GM18505 (cell line): ENCODE measurements around the gene IFITM2.
A peak's percentile ranks its signal among the peaks of the same experiment; 100 is the strongest.
"Not testable (repeated sequence)": the region's sequence is repeated elsewhere in the genome, so short reads cannot be mapped to it uniquely, and the experiment has no call there.

Experiments
- ATAC-seq: cut with Tn5 transposase; IDR thresholded peaks from one replicate; pipeline ENCODE4 v1.9.1; 2021; ENCODE audit not compliant: unreplicated experiment
- POLR2A ChIP-seq: IDR thresholded peaks from 4 replicates; pipeline ENCODE4 v1.6.1; 2011; ENCODE audit warnings: borderline replicate concordance; ENCODE audit not compliant: insufficient read depth, insufficient read length; ENCODE audit errors: extremely low read depth

Gene IFITM2

DNA sequence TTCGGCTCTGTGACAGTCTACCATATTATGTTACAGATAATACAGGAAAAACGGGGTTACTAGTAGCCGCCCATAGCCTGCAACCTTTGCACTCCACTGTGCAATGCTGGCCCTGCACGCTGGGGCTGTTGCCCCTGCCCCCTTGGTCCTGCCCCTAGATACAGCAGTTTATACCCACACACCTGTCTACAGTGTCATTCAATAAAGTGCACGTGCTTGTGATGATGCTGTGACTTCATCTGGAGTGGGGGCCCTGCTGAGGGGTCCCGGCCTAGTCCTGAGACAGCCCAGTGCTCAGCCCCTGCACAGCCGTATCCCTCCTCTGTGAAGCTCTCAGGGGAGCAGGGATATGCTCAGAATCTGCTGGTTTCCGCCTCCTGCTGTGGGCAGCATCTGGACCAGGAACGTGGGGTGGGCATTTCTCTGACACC is 7.5 kb downstream of the IFITM2 start:
- ATAC-seq = no peak
- TF ChIP-seq POLR2A = no peak

DNA sequence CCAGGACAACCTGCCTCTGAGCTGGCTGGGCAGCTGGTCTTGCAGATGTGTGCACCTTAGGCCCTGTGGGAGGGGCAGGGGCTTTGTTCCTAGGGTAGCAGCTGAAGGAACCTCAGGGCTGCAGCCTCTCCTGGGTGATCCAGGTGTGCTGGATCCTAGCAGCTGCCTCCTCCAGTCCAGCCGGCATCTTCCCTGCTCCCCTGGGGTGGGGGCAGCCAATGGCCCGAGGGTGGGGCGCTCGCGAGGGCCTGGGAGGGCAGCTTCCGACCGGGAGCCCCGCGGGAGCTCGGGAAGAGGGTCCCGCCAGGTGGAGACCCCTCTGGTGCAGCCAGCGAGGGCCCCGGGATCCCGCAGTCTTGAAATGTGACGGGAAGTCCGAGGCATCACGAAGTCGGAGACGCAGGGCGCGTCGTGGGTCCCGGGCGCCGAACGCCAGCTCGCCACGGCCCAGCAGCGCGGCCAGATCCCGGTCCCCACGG is 7.9 kb downstream of the IFITM2 start:
- ATAC-seq = no peak
- no peak for TF ChIP-seq POLR2A

DNA sequence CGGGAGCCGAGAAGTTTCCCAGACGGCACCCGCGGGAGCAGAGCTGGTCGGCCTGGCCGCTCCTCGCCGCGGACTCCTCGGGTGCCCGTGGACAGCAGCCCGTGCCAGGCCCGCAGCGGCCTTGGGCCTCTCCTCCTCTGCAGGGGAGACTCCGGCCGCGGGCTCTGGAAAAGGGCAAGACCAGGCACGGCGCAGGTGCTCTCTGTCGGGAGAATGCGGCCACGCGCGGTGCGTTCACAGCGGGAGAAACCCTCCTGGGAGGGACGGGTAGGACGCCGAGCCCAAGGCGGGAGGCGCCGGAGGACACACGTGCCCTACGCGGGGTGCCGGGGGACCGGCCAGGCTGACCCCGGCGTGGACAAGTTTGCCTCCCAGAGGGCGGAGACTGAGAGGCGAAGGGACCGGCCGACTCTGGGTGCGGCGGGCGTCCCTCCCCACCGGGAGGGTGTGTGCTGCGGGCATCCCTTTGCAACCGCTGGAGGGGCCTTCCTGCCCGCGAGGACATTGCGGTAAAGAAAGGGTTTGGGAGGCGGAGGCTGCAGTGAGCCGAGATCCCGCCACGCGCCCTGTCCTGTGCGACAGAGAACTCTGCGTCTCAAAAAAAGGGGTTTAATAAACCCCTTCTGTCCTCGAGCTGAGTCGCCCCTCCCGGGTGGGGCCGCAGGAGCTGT is 8.6 kb downstream of the IFITM2 start:
- ATAC-seq = no peak
- no peak for TF ChIP-seq POLR2A

DNA sequence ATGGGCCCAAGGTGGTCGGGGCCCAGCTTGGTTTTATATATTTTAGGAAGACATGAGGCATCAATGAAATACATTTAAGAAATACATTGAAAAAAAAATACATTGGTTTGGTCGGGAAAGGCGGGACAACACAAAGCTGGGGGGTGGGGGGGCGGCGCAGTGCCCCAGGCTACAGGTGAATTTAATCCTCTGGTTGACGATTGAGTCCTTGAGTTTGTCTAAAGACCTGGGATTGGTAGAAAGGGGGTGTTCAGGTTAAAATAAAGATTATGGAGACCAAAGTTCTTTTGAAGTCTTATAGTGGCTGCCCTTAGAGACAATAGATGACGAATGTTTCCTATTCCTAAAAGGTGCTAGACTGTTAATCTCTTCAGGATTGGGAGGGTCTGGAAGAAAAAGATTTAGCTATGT is 9.3 kb downstream of the IFITM2 start:
- no peak for TF ChIP-seq POLR2A
- ATAC-seq = no peak

DNA sequence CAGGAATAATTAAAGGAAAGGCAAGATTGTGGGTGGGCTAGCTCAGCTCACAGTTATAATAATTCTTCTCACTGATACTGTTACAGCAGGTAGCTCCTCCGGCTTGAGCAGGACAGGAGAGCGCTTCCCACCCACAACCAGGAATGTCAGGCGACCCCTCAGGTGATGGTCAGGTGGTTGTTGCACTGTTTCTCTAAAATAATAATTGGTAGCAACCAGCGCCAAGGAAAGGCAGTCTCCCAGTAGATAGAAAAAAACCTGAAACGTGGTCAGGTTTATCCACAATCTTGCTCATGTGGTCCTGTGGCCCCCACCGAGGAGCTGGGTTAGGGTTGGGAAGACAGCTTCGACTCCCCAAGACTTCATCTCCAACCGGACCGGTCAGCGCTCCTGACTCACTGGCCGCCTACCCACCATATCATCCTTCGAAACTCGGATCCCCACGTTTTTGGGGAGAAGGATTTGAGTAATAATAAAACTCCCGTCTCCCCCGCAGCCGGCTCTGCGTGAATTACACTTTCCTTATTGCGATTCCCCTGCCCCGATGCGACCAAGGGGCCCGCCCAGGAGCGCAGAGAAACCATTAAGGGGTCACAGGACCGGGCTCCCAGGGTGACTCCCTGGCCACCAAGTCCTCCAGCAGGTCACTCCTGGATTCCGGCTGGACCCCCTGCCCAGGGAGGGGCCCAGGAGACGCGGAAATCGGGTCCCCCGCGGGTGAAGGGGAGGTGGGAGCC is 10.2 kb downstream of the IFITM2 start:
- peak; percentile 2 for ATAC-seq

DNA sequence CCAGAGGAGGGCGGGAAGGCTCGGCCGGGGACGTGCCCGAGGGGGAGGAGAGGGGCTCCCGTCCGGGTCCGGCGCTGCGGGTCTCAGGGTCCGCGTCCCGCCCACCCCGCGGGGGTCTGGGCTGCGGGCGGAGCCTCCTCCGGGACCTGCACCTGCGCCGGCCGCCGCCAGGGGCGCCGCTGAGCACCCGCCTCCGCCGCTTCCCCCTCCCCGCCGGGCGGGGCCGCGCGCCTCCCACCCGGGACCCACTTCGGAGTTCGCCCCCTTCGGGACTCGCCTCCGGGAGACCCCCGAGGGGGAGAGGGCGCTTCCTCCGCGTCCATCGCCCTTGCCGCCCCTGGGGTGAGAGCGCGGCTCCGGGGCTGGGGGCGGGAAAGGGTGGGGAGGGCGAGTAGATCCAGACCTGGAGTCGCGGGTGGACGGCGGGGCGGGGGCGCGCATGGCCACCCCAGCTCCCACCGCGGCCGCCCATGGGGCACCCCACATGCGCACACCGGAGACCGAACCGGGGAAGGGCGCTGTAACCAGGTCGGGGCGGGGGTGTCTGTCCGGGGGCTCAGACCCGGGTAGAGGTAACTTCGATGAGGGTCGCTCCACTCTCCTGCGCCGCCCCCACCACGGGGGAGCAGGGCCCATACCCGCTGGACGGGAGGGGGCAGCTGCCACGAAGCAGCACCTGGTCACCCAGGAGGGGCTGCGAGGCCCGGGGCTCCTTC is 10.9 kb downstream of the IFITM2 start:
- peak; percentile 50 for ATAC-seq

DNA sequence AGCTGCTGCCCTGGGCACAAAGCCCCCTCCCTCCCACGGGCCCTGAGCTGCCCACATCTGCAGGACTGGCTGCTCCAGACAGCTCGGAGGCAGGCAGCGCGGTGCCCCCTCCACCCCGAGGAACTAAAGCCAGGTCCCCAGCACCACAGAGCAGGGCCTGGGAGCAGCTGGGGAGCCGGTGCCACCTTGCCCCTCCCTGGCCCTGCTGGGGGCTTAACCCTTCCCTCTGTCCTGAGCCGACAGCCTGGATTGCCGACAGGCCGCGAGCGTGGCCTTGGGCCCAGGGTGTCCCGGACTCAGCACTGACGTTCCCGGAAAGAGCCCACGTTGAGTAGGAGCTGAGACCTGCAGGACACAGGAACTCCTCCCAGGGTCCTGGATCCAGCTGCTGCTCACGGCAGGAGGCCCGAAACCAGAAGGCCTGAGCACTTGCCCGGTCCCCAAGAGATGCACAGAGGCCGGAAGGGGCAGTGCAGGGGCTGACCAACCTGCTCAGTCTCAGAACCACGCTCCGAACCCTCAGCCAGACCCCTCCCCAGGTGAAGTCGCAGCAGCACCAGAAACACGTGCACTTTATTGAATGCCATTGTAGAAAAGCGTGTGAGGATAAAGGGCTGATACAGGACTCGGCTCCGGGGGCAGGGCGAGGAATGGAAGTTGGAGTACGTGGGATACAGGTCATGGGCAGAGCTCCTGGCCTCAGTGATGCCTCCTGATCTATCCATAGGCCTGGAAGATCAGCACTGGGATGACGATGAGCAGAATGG is 11.7 kb downstream of the IFITM2 start:
- peak; percentile 18 for ATAC-seq

DNA sequence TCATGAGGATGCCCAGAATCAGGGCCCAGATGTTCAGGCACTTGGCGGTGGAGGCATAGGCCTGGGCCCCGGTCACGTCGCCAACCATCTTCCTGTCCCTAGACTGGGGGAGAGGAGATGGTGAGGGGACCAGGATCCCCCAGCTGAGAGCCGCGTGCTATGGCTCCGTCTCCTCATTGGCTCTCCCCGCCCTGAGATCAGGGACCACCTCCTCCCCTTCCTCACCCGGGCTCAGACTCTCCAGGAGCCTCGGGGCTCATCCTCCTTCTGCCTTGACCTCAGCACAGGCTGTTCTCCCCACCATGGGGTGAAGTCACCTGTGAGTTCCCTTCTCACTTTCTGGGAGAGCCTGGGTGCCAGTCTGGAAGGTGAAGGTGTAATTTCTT is 12.3 kb downstream of the IFITM2 start:
- ATAC-seq = not testable (repeated sequence)

DNA sequence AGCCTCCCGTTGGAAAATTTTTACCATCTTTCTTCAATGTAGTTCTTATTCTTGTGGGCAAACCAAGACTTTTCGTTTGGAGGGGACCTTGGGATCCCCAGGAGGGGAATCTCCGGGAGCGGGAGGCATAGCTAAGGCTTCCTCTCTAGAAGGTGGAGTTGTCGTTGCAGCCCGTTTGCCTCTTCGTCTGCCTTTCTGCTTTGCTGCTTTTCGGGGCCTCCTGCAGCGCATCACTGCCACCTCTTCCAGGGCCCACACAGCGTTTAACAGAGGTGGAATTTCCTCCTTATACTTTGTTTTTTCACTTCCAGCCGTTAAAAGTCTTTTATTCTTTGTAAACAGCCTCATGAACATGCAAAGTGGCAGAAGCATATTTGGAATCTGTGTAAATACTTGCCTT is 16.5 kb downstream of the IFITM2 start:
- TF ChIP-seq POLR2A = no peak
- ATAC-seq = no peak

DNA sequence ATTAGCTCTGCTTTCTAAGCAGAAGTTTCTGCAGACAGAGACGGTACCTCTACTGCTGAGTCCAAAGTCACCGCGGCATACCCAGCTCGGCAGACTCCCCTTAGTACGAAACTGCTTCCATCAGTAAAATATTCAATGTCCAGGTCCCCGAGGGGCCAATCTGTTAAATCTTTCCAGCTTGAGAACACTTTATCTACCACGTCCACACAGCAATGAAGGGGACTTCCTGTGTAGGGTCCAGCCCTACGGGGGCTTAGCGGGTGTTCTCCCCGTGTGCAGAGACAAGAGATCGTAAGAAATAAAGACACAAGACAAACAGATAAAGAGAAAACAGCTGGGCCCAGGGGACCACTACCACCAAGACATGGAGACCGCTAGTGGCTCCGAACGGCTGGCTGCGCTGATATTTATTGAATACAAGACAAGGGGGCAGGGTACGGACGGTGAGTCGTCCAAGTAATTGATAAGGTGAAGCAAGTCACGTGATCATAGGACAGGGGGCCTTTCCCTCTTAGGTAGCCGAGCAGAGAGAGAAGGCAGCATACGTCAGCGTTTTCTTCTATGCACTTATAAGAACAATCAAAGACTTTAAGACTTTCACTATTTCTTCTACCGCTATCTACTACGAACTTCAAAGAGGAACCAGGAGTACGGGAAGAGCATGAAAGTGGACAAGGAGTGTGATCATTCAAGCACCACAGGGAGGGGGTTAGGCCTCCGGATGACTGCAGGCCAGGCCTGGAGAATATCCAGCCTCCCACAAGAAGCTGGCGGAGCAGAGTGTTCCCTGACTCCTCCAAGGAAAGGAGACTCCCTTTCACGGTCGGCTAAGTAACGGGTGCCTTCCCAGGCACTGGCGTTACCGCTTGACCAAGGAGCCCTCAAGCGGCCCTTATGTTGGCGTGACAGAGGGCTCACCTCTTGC is 17.2 kb downstream of the IFITM2 start:
- ATAC-seq = not testable (repeated sequence)

DNA sequence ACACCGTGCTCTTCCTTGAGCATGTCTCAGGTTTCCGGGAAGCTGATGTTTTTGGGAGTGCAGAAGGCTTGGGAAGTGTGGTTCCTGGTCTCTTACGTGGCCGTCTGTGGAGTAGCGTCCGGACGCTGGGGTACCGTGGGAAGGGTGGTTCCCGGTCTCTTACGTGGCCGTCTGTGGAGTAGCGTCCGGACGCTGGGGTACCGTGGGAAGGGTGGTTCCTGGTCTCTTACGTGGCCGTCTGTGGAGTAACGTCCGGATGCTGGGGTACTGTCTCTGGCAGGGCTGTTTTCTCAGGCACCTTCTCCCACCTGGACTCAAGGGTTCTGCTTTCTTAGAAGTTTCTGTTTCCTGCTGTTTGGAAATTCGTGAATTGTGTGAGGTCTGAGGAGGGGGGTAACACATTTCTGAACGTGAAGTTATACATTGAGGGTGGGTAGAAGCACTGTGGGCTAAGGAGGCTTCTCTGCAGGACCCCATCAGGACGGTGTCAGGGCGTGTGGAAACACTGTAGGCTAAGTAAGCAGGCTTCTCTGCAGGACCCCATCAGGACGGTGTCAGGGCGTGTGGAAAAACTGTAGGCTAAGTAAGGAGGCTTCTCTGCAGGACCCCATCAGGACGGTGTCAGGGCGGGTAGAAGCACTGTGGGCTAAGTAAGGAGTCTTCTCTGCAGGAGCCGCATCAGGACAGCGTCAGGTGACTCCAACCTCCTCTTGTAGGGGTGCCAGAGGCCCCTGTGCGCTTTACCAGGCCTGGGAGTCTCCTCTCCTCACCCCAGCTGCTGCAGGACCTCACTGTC is 18.4 kb downstream of the IFITM2 start:
- no peak for TF ChIP-seq POLR2A
- no peak for ATAC-seq

DNA sequence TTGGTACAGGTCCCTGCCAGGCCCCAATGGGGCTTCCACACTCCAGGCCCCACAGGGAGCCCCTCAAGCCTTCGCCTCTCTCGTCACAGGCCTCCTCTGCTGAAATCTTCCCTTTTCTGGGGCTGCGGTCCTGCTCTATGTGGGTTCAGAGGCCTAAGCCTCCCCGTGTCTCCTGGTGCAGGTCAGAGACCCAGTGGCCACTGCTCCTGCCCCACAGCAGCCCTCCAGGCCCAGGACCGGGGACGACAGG is 18.9 kb downstream of the IFITM2 start:
- peak; percentile 7 for ATAC-seq
- no peak for TF ChIP-seq POLR2A
